Kidney (tissue), 14 donors: ENCODE results near the gene AGBL1. TPM values are rescaled to one million over a fixed set of nuclear protein-coding genes. Genes with fewer than 3 reads are reported as not detected.

Source experiments
- DNase-seq, 5 donors: peaks; one replicate each; pipeline ENCODE4 v3.0.0-alpha.2; 2013 to 2020
- FAIRE-seq: peaks from 2 replicates; lab custom pipeline; 2012; peaks lifted over from hg19 to GRCh38; lab: Jason Lieb, UNC
- H3K27ac ChIP-seq, 2 donors: one replicate each; pipeline ENCODE4 v1.7.0; 2013; ENCODE audit warnings: low read depth in 2 of 2, low read length in 2 of 2, inconsistent platforms in 1 of 2
- H3K27me3 ChIP-seq: one replicate; pipeline ENCODE4 v1.7.1; 2013; ENCODE audit warnings: low read length, inconsistent platforms; ENCODE audit not compliant: control insufficient read depth, insufficient read depth
- H3K36me3 ChIP-seq, 3 donors: one replicate each; pipeline versions ENCODE4 v1.7.0 to v1.7.1; 2013; ENCODE audit warnings: low read length in 3 of 3, control low read depth in 1 of 3, inconsistent platforms in 1 of 3; ENCODE audit not compliant: insufficient read depth in 3 of 3, control insufficient read depth in 2 of 3
- H3K4me1 ChIP-seq, 3 donors: one replicate each; pipeline versions ENCODE4 v1.7.0 to v1.7.1; 2013; ENCODE audit warnings: low read length in 3 of 3, inconsistent platforms in 1 of 3, low read depth in 1 of 3; ENCODE audit not compliant: control insufficient read depth in 2 of 3, insufficient read depth in 2 of 3
- H3K4me3 ChIP-seq, 3 donors: one replicate each; pipeline versions ENCODE4 v1.7.0 to v1.8.1; 2013; ENCODE audit warnings: low read length in 3 of 3, control low read depth in 1 of 3, inconsistent platforms in 1 of 3
- H3K9ac ChIP-seq, 3 donors: one replicate each; pipeline versions ENCODE4 v1.7.0 to v1.7.1; 2013; ENCODE audit warnings: low read length in 3 of 3, control low read depth in 1 of 3, inconsistent platforms in 1 of 3
- H3K9me3 ChIP-seq, 3 donors: one replicate each; pipeline versions ENCODE4 v1.7.0 to v1.7.1; 2013; ENCODE audit warnings: low read length in 3 of 3, control low read depth in 1 of 3, inconsistent platforms in 1 of 3; ENCODE audit not compliant: control insufficient read depth in 2 of 3, insufficient read depth in 1 of 3
- CTCF ChIP-seq: IDR thresholded peaks from 3 replicates; pipeline ENCODE4 v1.5.1; 2012; ENCODE audit warnings: mild to moderate bottlenecking, moderate library complexity, borderline replicate concordance; ENCODE audit not compliant: insufficient read depth; ENCODE audit errors: extremely low read depth
- intact Hi-C: fragments of 100-400 bp; cut with DNase I; formaldehyde crosslinking; loops from one replicate; pipeline ENCODE4 v1.11.1; 2022
- polyA plus RNA-seq: library from polyadenylated mRNA; stranded (reverse); fragments of 350-450 nt; fragmentation: Illumina TruSeq; extraction: RNeasy Lipid Tissue Mini Kit (QIAGEN cat#74804); gene quantifications from one replicate; pipeline ENCODE4 v1.2.3, GENCODE V29; 2014; ENCODE audit warnings: low read depth, low replicate concordance; ENCODE audit not compliant: insufficient read depth
- total RNA-seq: library from RNA; stranded (reverse); fragmentation: NEBNext Ultra II Directional; extraction: Animal tissue kit (Norgen Biotek cat#: 25700); gene quantifications from one replicate; pipeline ENCODE4 v1.2.1, GENCODE V29; 2021
- donor health status: control.
- donor health status: control.
- donor health status: control.
- donor health status: control.
- donor health status: control.
- donor health status: DM: yes; HTN: yes; CAD: no.
- donor health status: Normal renal cell carcinoma (clear cell type).

The AGBL1 gene
- total and polyA plus RNA-seq, 2 donors from 2014 or later, result not detected

GRCh38 chr15:86329311-86330013, 249.8 kb downstream of the AGBL1 start:
- no peak for DNase-seq
- Histone ChIP-seq H3K4me3 (no peak overlapping the region), H3K27me3 (no peaks in the 10 kb centered on the region), H3K36me3 (no peaks in the 10 kb centered on the region), H3K4me1 (no peaks in the 10 kb centered on the region), H3K27ac (no peak overlapping the region), H3K9ac (no peak overlapping the region), H3K9me3 (peaks cover 0 to 17% (median 4%) of the 10 kb centered on the region in 3 donors)
- no peak for TF ChIP-seq CTCF
- intact Hi-C loops, result no loop called here
- no peak for FAIRE-seq

DNA sequence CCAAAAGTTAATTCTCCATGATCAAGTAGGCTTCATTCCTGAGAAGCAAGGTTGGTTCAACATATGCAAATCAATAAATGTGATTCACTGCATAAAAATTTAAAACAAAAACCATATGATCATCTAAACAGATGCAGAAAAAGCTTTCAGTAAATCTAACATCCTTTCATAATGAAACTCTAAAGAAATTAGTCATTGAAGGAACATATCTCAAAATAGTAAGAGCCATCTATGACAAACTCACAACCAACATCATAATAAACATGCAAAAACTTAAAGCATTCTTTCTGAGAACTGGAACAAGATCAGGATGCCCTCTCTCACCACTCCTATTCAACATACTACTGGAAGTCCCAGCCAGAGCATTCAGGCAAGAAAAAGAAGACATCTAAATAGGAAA, 254.1 kb downstream of the AGBL1 start:
- no peak for FAIRE-seq
- H3K27ac ChIP-seq, result no peak overlapping the region
- intact Hi-C loops, result no loop called here
- no peaks in the 10 kb centered on the region for H3K27me3 ChIP-seq
- peaks cover 0 to 14% (median 4%) of the 10 kb centered on the region in 3 donors for H3K9me3 ChIP-seq
- H3K36me3 ChIP-seq, result no peaks in the 10 kb centered on the region
- no peak overlapping the region for H3K4me3 ChIP-seq
- H3K4me1 ChIP-seq, result no peaks in the 10 kb centered on the region
- no peak for DNase-seq
- H3K9ac ChIP-seq, result no peak overlapping the region
- no peak for TF ChIP-seq CTCF

DNA sequence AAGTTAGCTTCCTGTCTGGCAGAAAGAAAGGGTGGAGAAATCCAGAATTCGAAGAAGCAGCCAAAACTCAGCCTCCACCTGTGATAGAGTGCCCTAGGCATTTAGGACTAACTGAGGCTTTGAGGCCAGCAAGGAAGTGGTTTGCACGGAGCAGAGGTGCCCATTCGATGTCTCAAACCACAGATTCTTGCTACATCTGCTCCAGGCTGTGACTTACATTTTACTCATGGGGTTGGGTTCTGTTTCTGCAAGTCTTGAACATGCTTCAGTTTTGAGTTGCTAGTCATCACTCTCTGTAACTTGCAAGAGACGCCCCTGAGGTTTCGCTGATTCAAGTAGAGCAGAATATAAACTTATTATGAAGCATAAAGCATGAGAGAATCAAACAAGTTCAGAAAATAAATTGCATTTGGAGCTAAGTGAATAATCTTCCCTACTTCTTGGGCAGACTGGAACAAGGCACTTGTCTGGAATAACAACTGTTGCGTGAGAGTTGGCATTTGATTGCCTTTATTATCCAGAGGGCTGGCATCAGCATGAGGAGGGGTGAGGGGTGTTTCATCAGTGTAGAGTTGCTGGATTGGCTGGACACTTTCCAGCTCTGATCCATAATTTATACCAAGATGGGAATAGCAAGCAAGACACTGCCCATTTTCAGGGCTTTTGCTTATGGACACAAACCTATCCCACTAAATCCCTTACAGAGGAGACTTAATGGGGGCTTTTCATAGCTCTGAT, 256.5 kb downstream of the AGBL1 start:
- no peak overlapping the region for H3K27ac ChIP-seq
- no peak overlapping the region for H3K9ac ChIP-seq
- H3K9me3 ChIP-seq, result no peaks in the 10 kb centered on the region
- no peaks in the 10 kb centered on the region for H3K4me1 ChIP-seq
- FAIRE-seq (no peak), DNase-seq (no peak)
- H3K36me3 ChIP-seq, result no peaks in the 10 kb centered on the region
- intact Hi-C loops, result no loop called here
- H3K27me3 ChIP-seq, result no peaks in the 10 kb centered on the region
- TF ChIP-seq CTCF, result no peak
- H3K4me3 ChIP-seq, result no peak overlapping the region
